Measurements from ENCODE around the gene TRIO. TPM values are rescaled to one million over a fixed set of nuclear protein-coding genes. Genes with fewer than 3 reads are reported as not detected.

Gene TRIO
- total RNA-seq, 1 experiment from 2014 or later = 68.4 TPM

DNA sequence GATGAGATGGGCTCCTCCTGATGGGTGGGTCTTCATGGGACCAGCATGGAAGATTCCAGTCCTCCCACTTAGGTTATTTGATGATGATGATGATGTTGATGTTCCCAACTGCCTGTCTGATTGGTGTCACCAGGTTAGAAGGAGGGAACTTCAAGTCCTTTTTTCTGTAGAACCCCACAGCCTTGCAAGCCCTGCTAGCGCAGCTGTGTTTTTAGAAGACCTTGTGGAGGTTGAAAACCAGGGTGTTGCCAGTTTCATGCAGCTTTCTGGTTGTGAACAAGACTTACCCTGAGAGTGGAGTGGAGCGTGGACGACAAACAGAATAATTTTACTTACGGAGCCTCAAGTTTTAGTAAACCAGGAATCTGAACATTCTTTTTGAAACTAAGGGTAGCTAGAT lies 83.0 kb downstream of the TRIO start:
- no peak overlapping the region for H3K9ac ChIP-seq (ENCODE audit: low read length)
- intact Hi-C loops (cut with micrococcal nuclease) = no loop called here
- H3K4me3 ChIP-seq (replicated peaks in 1 of 2; ENCODE audit: low read depth in 1 of 2, low read length in 2 of 2) = no peak overlapping the region
- no peak overlapping the region for H3K27ac ChIP-seq (ENCODE audit: low read depth, low read length)
- H3K4me1 ChIP-seq (ENCODE audit: control insufficient read depth in 1 of 2, insufficient read depth in 2 of 2, low read length in 2 of 2) = peaks cover 0 to 14% of the 10 kb centered on the region in 2 experiments; a peak in 2 of 4 replicates
- H3K79me2 ChIP-seq (ENCODE audit: insufficient read depth, low read length) = peaks cover 94% of the 10 kb centered on the region
- no peak for TF ChIP-seq ZFX (IDR thresholded peaks at IDR 0.05)
- no peak for TF ChIP-seq ELF1 (IDR thresholded peaks at IDR 0.05; ENCODE audit: borderline replicate concordance, low read depth)
- no peak for TF ChIP-seq EZH2 (IDR thresholded peaks at IDR 0.05)
- TF ChIP-seq, protein P1, sequence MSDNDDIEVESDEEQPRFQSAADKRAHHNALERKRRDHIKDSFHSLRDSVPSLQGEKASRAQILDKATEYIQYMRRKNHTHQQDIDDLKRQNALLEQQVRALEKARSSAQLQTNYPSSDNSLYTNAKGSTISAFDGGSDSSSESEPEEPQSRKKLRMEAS (IDR thresholded peaks at IDR 0.05) = no peak
- TF ChIP-seq EGR1 (IDR thresholded peaks at IDR 0.05; ENCODE audit: low read depth) = no peak
- no peak for TF ChIP-seq CEBPB (IDR thresholded peaks at IDR 0.05; ENCODE audit: low read depth)
- TF ChIP-seq JUND (IDR thresholded peaks at IDR 0.05) = no peak
- TF ChIP-seq, protein P2, sequence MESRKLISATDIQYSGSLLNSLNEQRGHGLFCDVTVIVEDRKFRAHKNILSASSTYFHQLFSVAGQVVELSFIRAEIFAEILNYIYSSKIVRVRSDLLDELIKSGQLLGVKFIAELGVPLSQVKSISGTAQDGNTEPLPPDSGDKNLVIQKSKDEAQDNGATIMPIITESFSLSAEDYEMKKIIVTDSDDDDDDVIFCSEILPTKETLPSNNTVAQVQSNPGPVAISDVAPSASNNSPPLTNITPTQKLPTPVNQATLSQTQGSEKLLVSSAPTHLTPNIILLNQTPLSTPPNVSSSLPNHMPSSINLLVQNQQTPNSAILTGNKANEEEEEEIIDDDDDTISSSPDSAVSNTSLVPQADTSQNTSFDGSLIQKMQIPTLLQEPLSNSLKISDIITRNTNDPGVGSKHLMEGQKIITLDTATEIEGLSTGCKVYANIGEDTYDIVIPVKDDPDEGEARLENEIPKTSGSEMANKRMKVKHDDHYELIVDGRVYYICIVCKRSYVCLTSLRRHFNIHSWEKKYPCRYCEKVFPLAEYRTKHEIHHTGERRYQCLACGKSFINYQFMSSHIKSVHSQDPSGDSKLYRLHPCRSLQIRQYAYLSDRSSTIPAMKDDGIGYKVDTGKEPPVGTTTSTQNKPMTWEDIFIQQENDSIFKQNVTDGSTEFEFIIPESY (IDR thresholded peaks at IDR 0.05; ENCODE audit: extremely low read depth, insufficient replicate concordance, low read length) = no peak
- TF ChIP-seq EZH2phosphoT487 (IDR thresholded peaks at IDR 0.05; ENCODE audit: borderline replicate concordance) = no peak
- no peak for TF ChIP-seq SP1 (IDR thresholded peaks at IDR 0.05; ENCODE audit: low read depth)
- no peak for TF ChIP-seq FOSL1 (IDR thresholded peaks at IDR 0.05; ENCODE audit: low read depth)
- no peak for TF ChIP-seq POLR2A (IDR thresholded peaks at IDR 0.05; ENCODE audit: borderline replicate concordance, extremely low read depth, insufficient read depth, insufficient read length)
- TF ChIP-seq, protein P3, sequence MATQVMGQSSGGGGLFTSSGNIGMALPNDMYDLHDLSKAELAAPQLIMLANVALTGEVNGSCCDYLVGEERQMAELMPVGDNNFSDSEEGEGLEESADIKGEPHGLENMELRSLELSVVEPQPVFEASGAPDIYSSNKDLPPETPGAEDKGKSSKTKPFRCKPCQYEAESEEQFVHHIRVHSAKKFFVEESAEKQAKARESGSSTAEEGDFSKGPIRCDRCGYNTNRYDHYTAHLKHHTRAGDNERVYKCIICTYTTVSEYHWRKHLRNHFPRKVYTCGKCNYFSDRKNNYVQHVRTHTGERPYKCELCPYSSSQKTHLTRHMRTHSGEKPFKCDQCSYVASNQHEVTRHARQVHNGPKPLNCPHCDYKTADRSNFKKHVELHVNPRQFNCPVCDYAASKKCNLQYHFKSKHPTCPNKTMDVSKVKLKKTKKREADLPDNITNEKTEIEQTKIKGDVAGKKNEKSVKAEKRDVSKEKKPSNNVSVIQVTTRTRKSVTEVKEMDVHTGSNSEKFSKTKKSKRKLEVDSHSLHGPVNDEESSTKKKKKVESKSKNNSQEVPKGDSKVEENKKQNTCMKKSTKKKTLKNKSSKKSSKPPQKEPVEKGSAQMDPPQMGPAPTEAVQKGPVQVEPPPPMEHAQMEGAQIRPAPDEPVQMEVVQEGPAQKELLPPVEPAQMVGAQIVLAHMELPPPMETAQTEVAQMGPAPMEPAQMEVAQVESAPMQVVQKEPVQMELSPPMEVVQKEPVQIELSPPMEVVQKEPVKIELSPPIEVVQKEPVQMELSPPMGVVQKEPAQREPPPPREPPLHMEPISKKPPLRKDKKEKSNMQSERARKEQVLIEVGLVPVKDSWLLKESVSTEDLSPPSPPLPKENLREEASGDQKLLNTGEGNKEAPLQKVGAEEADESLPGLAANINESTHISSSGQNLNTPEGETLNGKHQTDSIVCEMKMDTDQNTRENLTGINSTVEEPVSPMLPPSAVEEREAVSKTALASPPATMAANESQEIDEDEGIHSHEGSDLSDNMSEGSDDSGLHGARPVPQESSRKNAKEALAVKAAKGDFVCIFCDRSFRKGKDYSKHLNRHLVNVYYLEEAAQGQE (IDR thresholded peaks at IDR 0.05; ENCODE audit: low read depth) = no peak
- TF ChIP-seq SIN3A (IDR thresholded peaks at IDR 0.05; ENCODE audit: low read depth) = no peak
- no peak for TF ChIP-seq ZNF274 (IDR thresholded peaks at IDR 0.05; ENCODE audit: low read depth, low read length)
- no peak for TF ChIP-seq CBX3 (IDR thresholded peaks at IDR 0.05; ENCODE audit: low read depth)
- TF ChIP-seq SRF (IDR thresholded peaks at IDR 0.05; ENCODE audit: low read depth) = no peak
- H3K4me2 ChIP-seq (ENCODE audit: low read length) = no peak overlapping the region
- no peaks in the 10 kb centered on the region for H3K36me3 ChIP-seq (ENCODE audit: control insufficient read depth in 1 of 2, insufficient read depth in 2 of 2, low read length in 2 of 2)
- H4K20me1 ChIP-seq (ENCODE audit: insufficient read depth) = peaks cover 3% of the 10 kb centered on the region; the same call in 1 of the 2 replicates
- H3K27me3 ChIP-seq (ENCODE audit: insufficient read depth, low read length) = no peaks in the 10 kb centered on the region
- POLR2A ChIA-PET = no interaction called here
- ATAC-seq (no peak), DNase-seq (ENCODE audit: low read depth, low spot score) (no peak)
- RAD21 ChIA-PET (ENCODE audit: low non-redundant PET in 1 of 2, low total read pairs in 2 of 2, uncharacterized antibody in 2 of 2, unreplicated experiment in 2 of 2) = no interaction called here
- H3K9me2 ChIP-seq (ENCODE audit: insufficient read depth) = no peaks in the 10 kb centered on the region
- no peak overlapping the region for H2AFZ ChIP-seq (ENCODE audit: low read depth, low read length, poor library complexity, severe bottlenecking)
- BruUV-seq (replicated peaks) = no TSS peak
- H3K9me3 ChIP-seq (ENCODE audit: control insufficient read depth in 1 of 2, insufficient read depth in 1 of 2, low read depth in 1 of 2, low read length in 2 of 2) = no peaks in the 10 kb centered on the region
- CTCF ChIA-PET = no interaction called here

All from HCT116 (cell line).